Kidney (tissue), 22 donors: Measurements from ENCODE around the gene ZBTB44. TPM values are rescaled to one million over a fixed set of nuclear protein-coding genes. Genes with fewer than 3 reads are reported as not detected.

Source experiments
- DNase-seq, 5 donors: peaks; one replicate each; pipeline ENCODE4 v3.0.0-alpha.2; 2013 to 2020
- FAIRE-seq: peaks from 2 replicates; lab custom pipeline; 2012; peaks lifted over from hg19 to GRCh38; lab: Jason Lieb, UNC
- H3K27ac ChIP-seq, 2 donors: one replicate each; pipeline ENCODE4 v1.7.0; 2013; ENCODE audit warnings: low read depth in 2 of 2, low read length in 2 of 2, inconsistent platforms in 1 of 2
- H3K27me3 ChIP-seq: one replicate; pipeline ENCODE4 v1.7.1; 2013; ENCODE audit warnings: low read length, inconsistent platforms; ENCODE audit not compliant: control insufficient read depth, insufficient read depth
- H3K36me3 ChIP-seq, 3 donors: one replicate each; pipeline versions ENCODE4 v1.7.0 to v1.7.1; 2013; ENCODE audit warnings: low read length in 3 of 3, control low read depth in 1 of 3, inconsistent platforms in 1 of 3; ENCODE audit not compliant: insufficient read depth in 3 of 3, control insufficient read depth in 2 of 3
- H3K4me1 ChIP-seq, 3 donors: one replicate each; pipeline versions ENCODE4 v1.7.0 to v1.7.1; 2013; ENCODE audit warnings: low read length in 3 of 3, inconsistent platforms in 1 of 3, low read depth in 1 of 3; ENCODE audit not compliant: control insufficient read depth in 2 of 3, insufficient read depth in 2 of 3
- H3K4me3 ChIP-seq, 3 donors: one replicate each; pipeline versions ENCODE4 v1.7.0 to v1.8.1; 2013; ENCODE audit warnings: low read length in 3 of 3, control low read depth in 1 of 3, inconsistent platforms in 1 of 3
- H3K9ac ChIP-seq, 3 donors: one replicate each; pipeline versions ENCODE4 v1.7.0 to v1.7.1; 2013; ENCODE audit warnings: low read length in 3 of 3, control low read depth in 1 of 3, inconsistent platforms in 1 of 3
- H3K9me3 ChIP-seq, 3 donors: one replicate each; pipeline versions ENCODE4 v1.7.0 to v1.7.1; 2013; ENCODE audit warnings: low read length in 3 of 3, control low read depth in 1 of 3, inconsistent platforms in 1 of 3; ENCODE audit not compliant: control insufficient read depth in 2 of 3, insufficient read depth in 1 of 3
- intact Hi-C: fragments of 100-400 bp; cut with DNase I; formaldehyde crosslinking; loops from one replicate; pipeline ENCODE4 v1.11.1; 2022
- long read RNA-seq, 10 donors: library from polyadenylated mRNA in 1 of 10; unstranded in 1 of 10; transcript quantifications; one replicate each; pipeline ENCODE4 v2.0.0 and lab custom pipeline, GENCODE V29; 2021 to 2026
- polyA plus RNA-seq: library from polyadenylated mRNA; stranded (reverse); fragments of 350-450 nt; fragmentation: Illumina TruSeq; extraction: RNeasy Lipid Tissue Mini Kit (QIAGEN cat#74804); gene quantifications from one replicate; pipeline ENCODE4 v1.2.3, GENCODE V29; 2014; ENCODE audit warnings: low read depth, low replicate concordance; ENCODE audit not compliant: insufficient read depth
- total RNA-seq: library from RNA; stranded (reverse); fragmentation: NEBNext Ultra II Directional; extraction: Animal tissue kit (Norgen Biotek cat#: 25700); gene quantifications from one replicate; pipeline ENCODE4 v1.2.1, GENCODE V29; 2021
- TF ChIP-seq, protein P1 (sequence below): IDR thresholded peaks from 3 replicates; pipeline ENCODE4 v1.5.1; 2012; ENCODE audit warnings: mild to moderate bottlenecking, moderate library complexity, borderline replicate concordance; ENCODE audit not compliant: insufficient read depth; ENCODE audit errors: extremely low read depth
- donor health status: control.
- donor health status: control.
- donor health status: control.
- donor health status: control.
- donor health status: control.
- donor health status: DM: yes; HTN: yes; CAD: no.
- donor health status: Normal renal cell carcinoma (clear cell type).

ZBTB44 gene, protein sequence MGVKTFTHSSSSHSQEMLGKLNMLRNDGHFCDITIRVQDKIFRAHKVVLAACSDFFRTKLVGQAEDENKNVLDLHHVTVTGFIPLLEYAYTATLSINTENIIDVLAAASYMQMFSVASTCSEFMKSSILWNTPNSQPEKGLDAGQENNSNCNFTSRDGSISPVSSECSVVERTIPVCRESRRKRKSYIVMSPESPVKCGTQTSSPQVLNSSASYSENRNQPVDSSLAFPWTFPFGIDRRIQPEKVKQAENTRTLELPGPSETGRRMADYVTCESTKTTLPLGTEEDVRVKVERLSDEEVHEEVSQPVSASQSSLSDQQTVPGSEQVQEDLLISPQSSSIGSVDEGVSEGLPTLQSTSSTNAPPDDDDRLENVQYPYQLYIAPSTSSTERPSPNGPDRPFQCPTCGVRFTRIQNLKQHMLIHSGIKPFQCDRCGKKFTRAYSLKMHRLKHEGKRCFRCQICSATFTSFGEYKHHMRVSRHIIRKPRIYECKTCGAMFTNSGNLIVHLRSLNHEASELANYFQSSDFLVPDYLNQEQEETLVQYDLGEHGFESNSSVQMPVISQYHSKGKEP
- total RNA-seq (59.7 TPM), polyA plus RNA-seq (13.1 TPM)
- long read RNA-seq, donor 1, partial matches to known transcripts, result 70 of 70 reads
- long read RNA-seq, donor 1, other reads (novel, unspliced or antisense), result 0 of 70 reads
- long read RNA-seq, donor 2, full-length matches to known transcripts, result 1 of 6 reads
- long read RNA-seq, donor 2, partial matches to known transcripts, result 5 of 6 reads
- long read RNA-seq, donor 2, other reads (novel, unspliced or antisense), result 0 of 6 reads
- long read RNA-seq, donor 3, full-length matches to known transcripts, result 4 of 4 reads
- long read RNA-seq, donor 3, partial matches to known transcripts, result 0 of 4 reads
- long read RNA-seq, donor 3, other reads (novel, unspliced or antisense), result 0 of 4 reads
- long read RNA-seq, donor 4, full-length matches to known transcripts, result 5 of 5 reads
- long read RNA-seq, donor 4, partial matches to known transcripts, result 0 of 5 reads
- long read RNA-seq, donor 4, other reads (novel, unspliced or antisense), result 0 of 5 reads
- long read RNA-seq, donor 5, result 0 reads
- long read RNA-seq, donor 6, full-length matches to known transcripts, result 2 of 2 reads
- long read RNA-seq, donor 6, partial matches to known transcripts, result 0 of 2 reads
- long read RNA-seq, donor 6, other reads (novel, unspliced or antisense), result 0 of 2 reads
- long read RNA-seq, donor 7, full-length matches to known transcripts, result 1 of 14 reads
- long read RNA-seq, donor 7, partial matches to known transcripts, result 2 of 14 reads
- long read RNA-seq, donor 7, other reads (novel, unspliced or antisense), result 11 of 14 reads
- long read RNA-seq, donor 8, result 0 reads
- long read RNA-seq, donor 9, full-length matches to known transcripts, result 1 of 1 reads
- long read RNA-seq, donor 9, partial matches to known transcripts, result 0 of 1 reads
- long read RNA-seq, donor 9, other reads (novel, unspliced or antisense), result 0 of 1 reads
- long read RNA-seq, donor 10, result 0 reads

DNA sequence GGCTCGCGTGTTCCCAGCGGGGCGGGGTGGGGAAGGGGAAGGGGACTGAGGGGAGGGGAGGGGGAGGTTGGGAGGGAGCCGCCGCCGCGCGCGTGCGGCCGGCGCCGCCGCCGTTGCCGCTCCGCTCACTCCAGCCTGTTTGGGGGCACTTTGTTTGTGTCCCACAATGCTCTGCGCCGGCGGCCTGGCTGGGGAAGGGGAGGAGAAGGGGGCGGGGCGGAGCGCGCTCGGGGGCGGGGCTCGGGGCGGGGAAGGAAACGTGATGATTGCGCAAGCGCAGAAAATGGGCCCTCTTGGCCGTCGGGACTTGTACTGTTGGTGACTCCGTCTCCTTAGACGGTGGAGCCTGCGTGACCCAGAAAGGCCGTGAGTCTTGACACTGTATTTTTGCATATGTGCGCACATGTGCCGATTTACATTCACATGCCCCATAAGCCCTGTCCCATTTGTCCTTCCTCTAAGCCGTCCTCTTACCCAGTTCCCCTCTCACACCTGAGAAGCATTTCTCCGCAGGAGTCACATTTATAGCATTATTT, at the start of gene ZBTB44:
TSS of gene ZBTB44 (minus strand) at position 168 of the 536 bp plus-strand sequence. CDS start 53,044 bp downstream, outside the sequence.
- Histone ChIP-seq H3K9ac (peak within 1 kb of the TSS; percentile 75 to 94 (median 78)), H3K4me1 (peaks cover 0 to 29% (median 26%) of the 10 kb centered on the region in 3 donors), H3K4me3 (peak within 1 kb of the TSS; percentile 75 to 97 (median 96)), H3K9me3 (peaks cover 0 to 3% (median 0%) of the 10 kb centered on the region in 3 donors), H3K27ac (peak within 1 kb of the TSS; percentile 92 to 96), H3K36me3 (no peaks in the 10 kb centered on the region), H3K27me3 (no peaks in the 10 kb centered on the region)
- intact Hi-C loops, result no loop called here
- TF ChIP-seq, protein P1, sequence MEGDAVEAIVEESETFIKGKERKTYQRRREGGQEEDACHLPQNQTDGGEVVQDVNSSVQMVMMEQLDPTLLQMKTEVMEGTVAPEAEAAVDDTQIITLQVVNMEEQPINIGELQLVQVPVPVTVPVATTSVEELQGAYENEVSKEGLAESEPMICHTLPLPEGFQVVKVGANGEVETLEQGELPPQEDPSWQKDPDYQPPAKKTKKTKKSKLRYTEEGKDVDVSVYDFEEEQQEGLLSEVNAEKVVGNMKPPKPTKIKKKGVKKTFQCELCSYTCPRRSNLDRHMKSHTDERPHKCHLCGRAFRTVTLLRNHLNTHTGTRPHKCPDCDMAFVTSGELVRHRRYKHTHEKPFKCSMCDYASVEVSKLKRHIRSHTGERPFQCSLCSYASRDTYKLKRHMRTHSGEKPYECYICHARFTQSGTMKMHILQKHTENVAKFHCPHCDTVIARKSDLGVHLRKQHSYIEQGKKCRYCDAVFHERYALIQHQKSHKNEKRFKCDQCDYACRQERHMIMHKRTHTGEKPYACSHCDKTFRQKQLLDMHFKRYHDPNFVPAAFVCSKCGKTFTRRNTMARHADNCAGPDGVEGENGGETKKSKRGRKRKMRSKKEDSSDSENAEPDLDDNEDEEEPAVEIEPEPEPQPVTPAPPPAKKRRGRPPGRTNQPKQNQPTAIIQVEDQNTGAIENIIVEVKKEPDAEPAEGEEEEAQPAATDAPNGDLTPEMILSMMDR, result no peak
- no peak for FAIRE-seq
- DNase-seq, result peak; percentile 94 to 98 (median 97)

DNA sequence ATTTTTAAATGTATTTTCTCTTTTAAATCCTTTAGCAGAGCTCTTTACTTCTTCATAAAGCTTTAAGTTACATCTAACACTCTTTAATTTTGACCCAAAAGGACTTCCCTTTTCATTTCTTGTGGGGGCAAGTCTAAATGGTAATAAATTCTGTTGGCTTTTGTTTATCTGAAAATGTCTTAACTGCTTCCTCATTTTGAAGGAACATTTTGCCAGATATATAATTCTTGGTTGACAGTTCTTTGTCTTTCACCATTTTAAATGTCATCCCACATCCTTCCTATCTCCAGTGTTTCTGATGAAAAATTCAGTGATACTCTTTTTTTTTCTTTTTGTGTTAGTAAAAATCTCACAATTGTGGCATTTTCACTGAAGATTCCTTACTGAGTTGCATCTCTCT, 44.7 kb upstream of the ZBTB44 start:
- H3K27me3 ChIP-seq, result no peaks in the 10 kb centered on the region
- peaks cover 0 to 12% (median 0%) of the 10 kb centered on the region in 3 donors for H3K9me3 ChIP-seq
- H3K4me3 ChIP-seq, result no peak overlapping the region
- no peak overlapping the region for H3K27ac ChIP-seq
- no peak overlapping the region for H3K9ac ChIP-seq
- no peaks in the 10 kb centered on the region for H3K4me1 ChIP-seq
- no peaks in the 10 kb centered on the region for H3K36me3 ChIP-seq
- DNase-seq (no peak), FAIRE-seq (no peak)
- TF ChIP-seq, protein P1, result no peak
- intact Hi-C loops, result no loop called here

DNA sequence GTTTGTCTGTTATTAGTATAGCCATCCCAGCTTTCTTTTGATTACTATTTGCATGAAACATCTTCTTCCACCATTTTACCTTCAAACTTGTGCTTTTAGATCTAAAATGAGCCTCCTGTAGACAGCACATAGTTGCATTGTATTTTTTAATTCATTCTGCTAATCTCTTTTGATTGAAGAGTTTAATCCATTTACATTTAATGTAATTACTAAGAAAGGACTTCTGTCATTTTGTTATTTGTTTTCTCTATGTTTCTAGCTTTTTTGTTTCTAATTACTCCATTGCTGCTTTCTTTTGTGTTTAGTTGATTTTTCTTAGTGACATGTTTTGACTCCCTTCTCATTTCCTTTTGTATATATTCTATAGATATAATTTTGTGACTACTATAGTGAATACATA, 43.7 kb upstream of the ZBTB44 start:
- Histone ChIP-seq H3K4me1 (no peaks in the 10 kb centered on the region), H3K27ac (no peak overlapping the region), H3K27me3 (no peaks in the 10 kb centered on the region), H3K36me3 (no peaks in the 10 kb centered on the region), H3K9me3 (peaks cover 0 to 12% (median 0%) of the 10 kb centered on the region in 3 donors), H3K4me3 (no peak overlapping the region), H3K9ac (no peak overlapping the region)
- intact Hi-C loops, result no loop called here
- TF ChIP-seq, protein P1, result no peak
- DNase-seq, result no peak
- FAIRE-seq, result no peak
